GM12874 (cell line): Measurements from ENCODE around the gene KIF7.

Experiments used
- TF ChIP-seq, protein P1 (sequence below): IDR thresholded peaks from 2 replicates; pipeline ENCODE4 v1.5.1; 2011; ENCODE audit warnings: low read depth, mild to moderate bottlenecking, control low read depth, low read length, moderate library complexity; ENCODE audit not compliant: insufficient read depth

KIF7 gene

DNA sequence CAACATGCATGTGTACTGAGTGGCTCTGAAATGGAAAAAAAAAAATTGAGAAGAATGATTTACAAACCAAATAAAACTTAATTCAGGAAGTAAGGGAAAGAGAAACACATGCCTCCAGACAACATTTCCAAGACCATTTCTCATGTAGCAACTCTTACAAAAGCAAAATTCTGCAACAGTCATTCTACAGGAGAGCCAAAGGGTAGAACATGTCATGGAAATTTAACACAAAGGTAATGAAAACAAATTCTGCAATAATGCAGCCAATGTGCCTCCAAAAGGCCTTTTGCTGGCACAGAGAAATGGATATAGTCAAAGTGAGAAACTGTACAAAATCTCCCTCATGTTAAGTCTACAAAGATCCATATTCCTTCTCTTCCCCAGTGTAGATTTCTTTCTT is 31.3 kb upstream of the KIF7 start:
- TF ChIP-seq, protein P1, sequence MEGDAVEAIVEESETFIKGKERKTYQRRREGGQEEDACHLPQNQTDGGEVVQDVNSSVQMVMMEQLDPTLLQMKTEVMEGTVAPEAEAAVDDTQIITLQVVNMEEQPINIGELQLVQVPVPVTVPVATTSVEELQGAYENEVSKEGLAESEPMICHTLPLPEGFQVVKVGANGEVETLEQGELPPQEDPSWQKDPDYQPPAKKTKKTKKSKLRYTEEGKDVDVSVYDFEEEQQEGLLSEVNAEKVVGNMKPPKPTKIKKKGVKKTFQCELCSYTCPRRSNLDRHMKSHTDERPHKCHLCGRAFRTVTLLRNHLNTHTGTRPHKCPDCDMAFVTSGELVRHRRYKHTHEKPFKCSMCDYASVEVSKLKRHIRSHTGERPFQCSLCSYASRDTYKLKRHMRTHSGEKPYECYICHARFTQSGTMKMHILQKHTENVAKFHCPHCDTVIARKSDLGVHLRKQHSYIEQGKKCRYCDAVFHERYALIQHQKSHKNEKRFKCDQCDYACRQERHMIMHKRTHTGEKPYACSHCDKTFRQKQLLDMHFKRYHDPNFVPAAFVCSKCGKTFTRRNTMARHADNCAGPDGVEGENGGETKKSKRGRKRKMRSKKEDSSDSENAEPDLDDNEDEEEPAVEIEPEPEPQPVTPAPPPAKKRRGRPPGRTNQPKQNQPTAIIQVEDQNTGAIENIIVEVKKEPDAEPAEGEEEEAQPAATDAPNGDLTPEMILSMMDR, result no peak

DNA sequence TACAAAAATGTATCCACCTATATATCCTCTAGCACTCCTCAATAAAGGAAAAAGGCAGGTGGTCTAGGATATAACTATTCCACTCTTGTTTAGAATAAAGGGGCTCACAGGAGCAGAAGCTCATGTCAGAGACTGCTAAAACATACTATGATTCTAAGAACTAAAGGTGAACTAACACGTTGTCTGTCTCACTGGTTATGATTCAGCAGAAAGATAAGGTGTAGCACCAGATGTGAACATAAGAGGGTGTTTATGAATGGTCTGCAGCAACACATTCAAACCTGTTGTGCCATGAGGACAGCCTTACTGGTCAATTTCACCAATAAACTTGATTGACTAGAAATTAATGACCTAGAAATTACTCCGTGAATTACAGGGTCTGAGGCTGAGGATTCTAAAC is 30.7 kb upstream of the KIF7 start:
- TF ChIP-seq, protein P1, result no peak

DNA sequence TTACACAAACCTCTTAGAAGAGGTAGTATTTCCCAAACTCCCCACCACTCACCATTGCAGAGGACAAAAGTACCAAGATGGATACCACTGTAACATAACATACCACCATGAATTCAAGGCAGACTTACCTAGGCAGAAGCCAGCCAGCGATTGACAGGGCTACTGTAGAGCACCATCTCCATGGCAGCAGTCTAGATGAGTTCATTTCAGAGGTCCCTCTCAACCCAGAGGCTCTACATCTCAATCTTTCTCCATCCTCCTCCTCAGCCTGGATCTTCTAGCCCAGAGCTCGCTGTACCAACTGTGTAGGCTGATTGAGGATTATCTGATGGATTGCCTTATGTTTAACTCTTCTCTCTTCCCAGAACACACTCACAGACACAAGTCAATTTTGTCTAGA is 25.9 kb upstream of the KIF7 start:
- TF ChIP-seq, protein P1, result no peak

DNA sequence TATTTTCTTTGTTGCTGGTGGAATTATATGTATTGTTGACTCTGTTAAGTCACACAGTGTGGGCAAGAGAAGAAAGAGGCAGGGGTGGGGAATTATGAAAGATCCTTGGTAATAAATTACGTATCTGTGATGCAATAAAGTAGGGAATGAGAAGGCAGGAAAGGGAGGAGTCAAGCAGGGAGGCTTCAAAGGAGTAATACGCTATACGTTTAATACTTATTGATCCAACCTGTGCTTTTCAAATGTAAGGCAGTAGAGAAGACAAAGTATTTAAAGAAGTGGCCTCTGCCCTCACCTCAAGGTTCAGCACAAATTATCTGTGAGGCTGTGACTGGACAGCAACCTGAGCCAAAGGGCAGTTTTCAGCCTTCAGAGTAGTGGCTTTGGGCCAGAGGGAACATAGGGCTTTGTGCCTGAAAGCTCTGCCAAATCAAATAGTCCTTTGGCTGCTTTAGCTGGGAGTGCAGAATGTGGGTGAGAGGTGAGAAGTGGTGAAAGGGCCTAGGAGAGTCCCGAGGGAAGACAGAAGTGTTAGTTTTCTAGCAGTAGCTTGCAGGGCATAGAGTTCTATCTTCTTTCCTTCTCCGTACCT is 25.1 kb upstream of the KIF7 start:
- TF ChIP-seq, protein P1, result no peak

DNA sequence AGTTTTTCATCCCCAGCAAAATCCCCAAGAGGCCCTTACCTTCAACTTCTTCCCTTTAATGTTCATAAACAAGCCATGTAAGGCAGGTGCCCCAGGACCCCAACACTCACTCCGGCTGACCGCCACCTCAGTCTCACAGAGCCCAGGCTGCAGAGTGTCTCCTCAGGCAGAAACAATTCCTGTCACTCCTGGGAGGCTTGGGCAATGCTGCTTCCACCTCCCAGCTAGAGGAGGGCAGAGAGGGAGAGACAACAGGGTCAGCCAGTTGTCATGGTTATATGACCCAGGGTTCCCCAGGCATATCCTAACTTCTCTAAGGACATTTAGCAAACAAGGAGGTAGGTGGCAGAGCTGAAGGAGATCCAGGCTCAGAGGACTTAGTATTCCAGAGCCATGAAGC is 23.9 kb upstream of the KIF7 start, which contains the start of gene PLIN1:
Gene PLIN1 (minus strand): TSS at position 156 of the 400 bp plus-strand sequence. CDS start 1,878 bp downstream, outside the sequence.
- TF ChIP-seq, protein P1, result no peak

DNA sequence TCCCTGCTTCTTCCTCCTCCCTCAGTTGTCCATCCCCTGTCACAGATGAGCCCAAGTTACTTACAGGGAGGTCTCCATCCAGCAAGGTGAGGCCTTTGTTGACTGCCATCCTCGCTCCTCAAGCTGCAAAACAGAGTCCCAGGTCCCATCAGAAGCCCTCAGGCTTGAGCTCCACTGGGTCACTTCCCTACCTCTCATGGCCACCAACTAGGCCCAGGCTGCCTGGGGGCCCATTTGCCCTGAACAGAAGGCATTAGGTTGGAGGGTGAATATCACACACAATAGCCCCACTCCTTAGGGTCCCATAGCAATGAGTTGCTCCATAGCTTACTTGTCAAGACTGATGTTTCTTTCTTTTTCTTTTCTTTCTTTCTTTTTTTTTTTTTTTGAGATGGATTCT is 22.1 kb upstream of the KIF7 start:
- TF ChIP-seq, protein P1, result no peak

DNA sequence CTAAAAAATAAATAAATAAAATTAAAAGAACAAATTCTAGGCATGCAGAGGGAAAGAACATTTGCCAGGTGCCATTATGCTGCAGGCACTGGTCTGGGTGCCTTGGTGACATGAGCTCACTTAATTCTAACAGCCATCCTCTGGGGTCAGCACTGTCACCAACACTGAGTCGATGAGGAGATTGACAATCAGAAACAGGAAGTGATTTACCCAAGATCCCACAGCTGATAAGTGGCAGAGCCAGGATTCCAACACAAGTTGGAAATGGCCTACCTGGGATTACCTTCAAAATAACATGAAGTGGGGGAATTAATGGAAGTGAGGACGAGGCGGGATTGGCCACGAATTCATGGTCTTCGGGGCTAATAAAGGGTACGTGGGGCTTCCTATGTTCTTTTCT is 20.3 kb upstream of the KIF7 start:
- TF ChIP-seq, protein P1, result no peak

DNA sequence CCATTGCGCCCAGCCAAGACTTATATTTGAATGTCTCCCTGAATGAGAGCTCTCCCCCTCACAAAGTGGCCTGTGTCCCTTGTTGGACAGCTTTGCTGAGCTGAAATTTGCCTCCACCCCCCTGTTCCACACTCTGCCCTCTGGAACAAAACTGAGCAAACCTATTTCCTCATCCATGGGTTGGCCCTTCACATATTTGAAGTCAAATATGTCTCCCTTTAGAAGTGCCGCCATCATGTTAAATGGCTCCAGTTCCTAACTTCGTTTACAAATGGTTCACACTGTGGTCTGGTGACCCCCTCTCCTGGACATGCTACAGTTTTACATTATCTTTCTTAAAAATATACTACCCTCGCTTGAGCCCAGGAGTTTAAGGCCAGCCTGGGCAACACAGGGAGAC is 19.3 kb upstream of the KIF7 start:
- TF ChIP-seq, protein P1, result no peak
